K562 (cell line): Measurements from ENCODE around the gene HMBS. TPM values are rescaled to one million over a fixed set of nuclear protein-coding genes. Genes with fewer than 3 reads are reported as not detected.
A peak's percentile ranks its signal among the peaks of the same experiment; 100 is the strongest.

Source experiments
- KDM1A ChIP-seq, 2 experiments: fragments of 450-650 bp; IDR thresholded peaks; 2 replicates each; pipeline ENCODE4 v1.6.1; 2016; ENCODE audit warnings: mild to moderate bottlenecking in 2 of 2
- KLF10 ChIP-seq: fragments of 250-450 bp; sonication (Bioruptor Pico); IDR thresholded peaks from 2 replicates; pipeline ENCODE4 v1.6.1; 2021; ENCODE audit warnings: matching md5 sums
- MAFK ChIP-seq: IDR thresholded peaks from 2 replicates; pipeline ENCODE4 v1.6.1; 2011; ENCODE audit warnings: low read length, improper control_type of control experiment
- NUFIP1 ChIP-seq: fragments of 450-650 bp; IDR thresholded peaks from 2 replicates; pipeline ENCODE4 v1.6.1; 2018; ENCODE audit not compliant: partially characterized antibody
- RBM34 ChIP-seq: fragments of 200-400 bp; formaldehyde crosslinking; IDR thresholded peaks from 2 replicates; pipeline ENCODE4 v1.6.1; 2018; ENCODE audit warnings: low read length, borderline replicate concordance; ENCODE audit not compliant: insufficient read depth
- TFE3 ChIP-seq: fragments of 450-650 bp; formaldehyde crosslinking; IDR thresholded peaks from 2 replicates; pipeline ENCODE4 v1.4.0; 2020; ENCODE audit warnings: mild to moderate bottlenecking, mixed read lengths
- polyA plus RNA-seq, 8 experiments: library from polyadenylated mRNA; depleted of rRNA in 4 of 8; stranded (reverse) in 5 of 8; unstranded in 3 of 8; fragments of >200 nt; fragmentation: Nextera tagmentation in 2 of 8; fragmentation: Illumina TruSeq in 1 of 8; extraction: Ambion mirVana in 2 of 8; extraction: Trizol in 1 of 8; gene quantifications; 2 replicates each; pipeline versions ENCODE4 v1.2.1 to v1.2.3, GENCODE V29; 2011 to 2014; ENCODE audit warnings: inconsistent platforms in 1 of 8, missing spikeins in 1 of 8
- total RNA-seq, 7 experiments: library from RNA; depleted of rRNA in 6 of 7; stranded (reverse); fragments of >200 nt in 6 of 7; fragmentation: Illumina TruSeq in 2 of 7; extraction: Trizol in 2 of 7; gene quantifications; 2 replicates each; pipeline versions ENCODE4 v1.2.1 to v1.2.3, GENCODE V29; 2011 to 2021; ENCODE audit warnings: low replicate concordance in 1 of 7
- TF ChIP-seq, protein P1 (sequence below): sonication (generic); formaldehyde crosslinking; IDR thresholded peaks from 2 replicates; pipeline ENCODE4 v1.4.0; 2020; ENCODE audit warnings: mild to moderate bottlenecking, missing genetic modification reagents
- TF ChIP-seq, protein P2 (sequence below), 2 experiments: fragments of 450-650 bp; IDR thresholded peaks; 2 replicates each; pipeline ENCODE4 v1.6.1; 2018; ENCODE audit warnings: mild to moderate bottlenecking in 2 of 2, low read depth in 1 of 2; ENCODE audit not compliant: partially characterized antibody in 2 of 2
- TF ChIP-seq, protein P3 (sequence below): sonication (generic); formaldehyde crosslinking; IDR thresholded peaks from 2 replicates; pipeline ENCODE4 v1.8.0; 2022; ENCODE audit warnings: mild to moderate bottlenecking, missing genetic modification reagents
- TF ChIP-seq, protein P4 (sequence below): sonication (generic); formaldehyde crosslinking; IDR thresholded peaks from 2 replicates; pipeline ENCODE4 v1.8.0; 2023; ENCODE audit warnings: missing genetic modification reagents, mild to moderate bottlenecking, borderline replicate concordance

Gene HMBS
- total and polyA plus RNA-seq, 9 of the 15 experiments (the other 6 are each of a cell fraction or from before 2014, with no cell fraction given) = 56.9 to 385 (median 286) TPM

DNA sequence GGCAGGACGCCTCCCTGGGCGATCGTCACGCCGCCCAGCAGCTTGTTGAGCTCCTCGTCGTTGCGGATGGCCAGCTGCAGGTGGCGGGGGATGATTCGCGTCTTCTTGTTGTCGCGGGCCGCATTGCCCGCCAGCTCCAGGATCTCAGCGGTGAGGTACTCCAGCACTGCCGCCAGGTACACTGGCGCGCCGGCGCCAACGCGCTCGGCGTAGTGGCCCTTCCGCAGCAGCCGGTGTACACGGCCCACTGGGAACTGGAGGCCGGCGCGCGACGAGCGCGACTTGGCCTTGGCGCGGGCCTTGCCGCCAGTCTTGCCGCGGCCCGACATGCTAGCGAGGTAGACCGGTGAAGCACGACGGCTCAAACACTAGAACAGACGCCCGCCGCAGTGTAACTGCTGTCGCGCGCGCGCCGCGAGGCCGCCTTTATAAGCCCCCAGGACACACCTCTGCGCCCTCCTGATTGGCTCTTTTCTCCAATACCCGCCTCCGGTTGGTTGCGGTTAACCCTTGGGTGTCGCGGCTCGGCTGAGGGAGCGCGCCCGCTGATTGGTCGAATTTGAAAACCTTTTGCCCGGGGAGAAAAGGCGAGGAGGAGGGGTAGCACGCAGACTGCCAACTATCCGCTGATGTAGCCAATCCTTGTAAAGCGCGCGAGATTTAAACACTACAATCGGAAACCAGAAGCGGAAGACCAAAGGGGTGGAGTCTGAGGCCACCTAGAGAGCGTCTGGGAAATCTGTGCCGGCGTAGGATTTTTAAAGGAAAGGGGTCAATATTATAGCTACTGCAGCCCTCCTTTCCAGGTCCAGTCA, 10.6 kb downstream of the HMBS start (continued):
- TF ChIP-seq, protein P1, sequence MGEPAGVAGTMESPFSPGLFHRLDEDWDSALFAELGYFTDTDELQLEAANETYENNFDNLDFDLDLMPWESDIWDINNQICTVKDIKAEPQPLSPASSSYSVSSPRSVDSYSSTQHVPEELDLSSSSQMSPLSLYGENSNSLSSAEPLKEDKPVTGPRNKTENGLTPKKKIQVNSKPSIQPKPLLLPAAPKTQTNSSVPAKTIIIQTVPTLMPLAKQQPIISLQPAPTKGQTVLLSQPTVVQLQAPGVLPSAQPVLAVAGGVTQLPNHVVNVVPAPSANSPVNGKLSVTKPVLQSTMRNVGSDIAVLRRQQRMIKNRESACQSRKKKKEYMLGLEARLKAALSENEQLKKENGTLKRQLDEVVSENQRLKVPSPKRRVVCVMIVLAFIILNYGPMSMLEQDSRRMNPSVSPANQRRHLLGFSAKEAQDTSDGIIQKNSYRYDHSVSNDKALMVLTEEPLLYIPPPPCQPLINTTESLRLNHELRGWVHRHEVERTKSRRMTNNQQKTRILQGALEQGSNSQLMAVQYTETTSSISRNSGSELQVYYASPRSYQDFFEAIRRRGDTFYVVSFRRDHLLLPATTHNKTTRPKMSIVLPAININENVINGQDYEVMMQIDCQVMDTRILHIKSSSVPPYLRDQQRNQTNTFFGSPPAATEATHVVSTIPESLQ (CRISPR knock-in tag) = peak; percentile 98
- no peak for TF ChIP-seq TFE3 (CRISPR knock-in tag)
- TF ChIP-seq, protein P2, sequence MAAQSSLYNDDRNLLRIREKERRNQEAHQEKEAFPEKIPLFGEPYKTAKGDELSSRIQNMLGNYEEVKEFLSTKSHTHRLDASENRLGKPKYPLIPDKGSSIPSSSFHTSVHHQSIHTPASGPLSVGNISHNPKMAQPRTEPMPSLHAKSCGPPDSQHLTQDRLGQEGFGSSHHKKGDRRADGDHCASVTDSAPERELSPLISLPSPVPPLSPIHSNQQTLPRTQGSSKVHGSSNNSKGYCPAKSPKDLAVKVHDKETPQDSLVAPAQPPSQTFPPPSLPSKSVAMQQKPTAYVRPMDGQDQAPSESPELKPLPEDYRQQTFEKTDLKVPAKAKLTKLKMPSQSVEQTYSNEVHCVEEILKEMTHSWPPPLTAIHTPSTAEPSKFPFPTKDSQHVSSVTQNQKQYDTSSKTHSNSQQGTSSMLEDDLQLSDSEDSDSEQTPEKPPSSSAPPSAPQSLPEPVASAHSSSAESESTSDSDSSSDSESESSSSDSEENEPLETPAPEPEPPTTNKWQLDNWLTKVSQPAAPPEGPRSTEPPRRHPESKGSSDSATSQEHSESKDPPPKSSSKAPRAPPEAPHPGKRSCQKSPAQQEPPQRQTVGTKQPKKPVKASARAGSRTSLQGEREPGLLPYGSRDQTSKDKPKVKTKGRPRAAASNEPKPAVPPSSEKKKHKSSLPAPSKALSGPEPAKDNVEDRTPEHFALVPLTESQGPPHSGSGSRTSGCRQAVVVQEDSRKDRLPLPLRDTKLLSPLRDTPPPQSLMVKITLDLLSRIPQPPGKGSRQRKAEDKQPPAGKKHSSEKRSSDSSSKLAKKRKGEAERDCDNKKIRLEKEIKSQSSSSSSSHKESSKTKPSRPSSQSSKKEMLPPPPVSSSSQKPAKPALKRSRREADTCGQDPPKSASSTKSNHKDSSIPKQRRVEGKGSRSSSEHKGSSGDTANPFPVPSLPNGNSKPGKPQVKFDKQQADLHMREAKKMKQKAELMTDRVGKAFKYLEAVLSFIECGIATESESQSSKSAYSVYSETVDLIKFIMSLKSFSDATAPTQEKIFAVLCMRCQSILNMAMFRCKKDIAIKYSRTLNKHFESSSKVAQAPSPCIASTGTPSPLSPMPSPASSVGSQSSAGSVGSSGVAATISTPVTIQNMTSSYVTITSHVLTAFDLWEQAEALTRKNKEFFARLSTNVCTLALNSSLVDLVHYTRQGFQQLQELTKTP (IDR thresholded peaks at IDR 0.05; ENCODE audit: low read depth in 1 of 2, partially characterized antibody in 2 of 2) = peak in 1 of 2 experiments; percentile 33
- TF ChIP-seq, protein P3, sequence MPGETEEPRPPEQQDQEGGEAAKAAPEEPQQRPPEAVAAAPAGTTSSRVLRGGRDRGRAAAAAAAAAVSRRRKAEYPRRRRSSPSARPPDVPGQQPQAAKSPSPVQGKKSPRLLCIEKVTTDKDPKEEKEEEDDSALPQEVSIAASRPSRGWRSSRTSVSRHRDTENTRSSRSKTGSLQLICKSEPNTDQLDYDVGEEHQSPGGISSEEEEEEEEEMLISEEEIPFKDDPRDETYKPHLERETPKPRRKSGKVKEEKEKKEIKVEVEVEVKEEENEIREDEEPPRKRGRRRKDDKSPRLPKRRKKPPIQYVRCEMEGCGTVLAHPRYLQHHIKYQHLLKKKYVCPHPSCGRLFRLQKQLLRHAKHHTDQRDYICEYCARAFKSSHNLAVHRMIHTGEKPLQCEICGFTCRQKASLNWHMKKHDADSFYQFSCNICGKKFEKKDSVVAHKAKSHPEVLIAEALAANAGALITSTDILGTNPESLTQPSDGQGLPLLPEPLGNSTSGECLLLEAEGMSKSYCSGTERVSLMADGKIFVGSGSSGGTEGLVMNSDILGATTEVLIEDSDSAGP (CRISPR knock-in tag) = peak; percentile 42; the same call in 1 of the 2 replicates
- TF ChIP-seq NUFIP1 = no peak
- TF ChIP-seq MAFK = peak; percentile 32; the same call in 1 of the 2 replicates
- no peak for TF ChIP-seq KLF10
- peak; percentile 82 to 83; a peak in 2 of 4 replicates for TF ChIP-seq KDM1A (IDR thresholded peaks at IDR 0.05)
- 0 out of 2 replicates have a peak, but pooled peaks have one; percentile 65 for TF ChIP-seq RBM34
- TF ChIP-seq, protein P4, sequence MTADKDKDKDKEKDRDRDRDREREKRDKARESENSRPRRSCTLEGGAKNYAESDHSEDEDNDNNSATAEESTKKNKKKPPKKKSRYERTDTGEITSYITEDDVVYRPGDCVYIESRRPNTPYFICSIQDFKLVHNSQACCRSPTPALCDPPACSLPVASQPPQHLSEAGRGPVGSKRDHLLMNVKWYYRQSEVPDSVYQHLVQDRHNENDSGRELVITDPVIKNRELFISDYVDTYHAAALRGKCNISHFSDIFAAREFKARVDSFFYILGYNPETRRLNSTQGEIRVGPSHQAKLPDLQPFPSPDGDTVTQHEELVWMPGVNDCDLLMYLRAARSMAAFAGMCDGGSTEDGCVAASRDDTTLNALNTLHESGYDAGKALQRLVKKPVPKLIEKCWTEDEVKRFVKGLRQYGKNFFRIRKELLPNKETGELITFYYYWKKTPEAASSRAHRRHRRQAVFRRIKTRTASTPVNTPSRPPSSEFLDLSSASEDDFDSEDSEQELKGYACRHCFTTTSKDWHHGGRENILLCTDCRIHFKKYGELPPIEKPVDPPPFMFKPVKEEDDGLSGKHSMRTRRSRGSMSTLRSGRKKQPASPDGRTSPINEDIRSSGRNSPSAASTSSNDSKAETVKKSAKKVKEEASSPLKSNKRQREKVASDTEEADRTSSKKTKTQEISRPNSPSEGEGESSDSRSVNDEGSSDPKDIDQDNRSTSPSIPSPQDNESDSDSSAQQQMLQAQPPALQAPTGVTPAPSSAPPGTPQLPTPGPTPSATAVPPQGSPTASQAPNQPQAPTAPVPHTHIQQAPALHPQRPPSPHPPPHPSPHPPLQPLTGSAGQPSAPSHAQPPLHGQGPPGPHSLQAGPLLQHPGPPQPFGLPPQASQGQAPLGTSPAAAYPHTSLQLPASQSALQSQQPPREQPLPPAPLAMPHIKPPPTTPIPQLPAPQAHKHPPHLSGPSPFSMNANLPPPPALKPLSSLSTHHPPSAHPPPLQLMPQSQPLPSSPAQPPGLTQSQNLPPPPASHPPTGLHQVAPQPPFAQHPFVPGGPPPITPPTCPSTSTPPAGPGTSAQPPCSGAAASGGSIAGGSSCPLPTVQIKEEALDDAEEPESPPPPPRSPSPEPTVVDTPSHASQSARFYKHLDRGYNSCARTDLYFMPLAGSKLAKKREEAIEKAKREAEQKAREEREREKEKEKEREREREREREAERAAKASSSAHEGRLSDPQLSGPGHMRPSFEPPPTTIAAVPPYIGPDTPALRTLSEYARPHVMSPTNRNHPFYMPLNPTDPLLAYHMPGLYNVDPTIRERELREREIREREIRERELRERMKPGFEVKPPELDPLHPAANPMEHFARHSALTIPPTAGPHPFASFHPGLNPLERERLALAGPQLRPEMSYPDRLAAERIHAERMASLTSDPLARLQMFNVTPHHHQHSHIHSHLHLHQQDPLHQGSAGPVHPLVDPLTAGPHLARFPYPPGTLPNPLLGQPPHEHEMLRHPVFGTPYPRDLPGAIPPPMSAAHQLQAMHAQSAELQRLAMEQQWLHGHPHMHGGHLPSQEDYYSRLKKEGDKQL (CRISPR knock-in tag) = peak; percentile 97; the same call in 1 of the 2 replicates
